Adrenal gland (tissue), 5 donors: ENCODE data around the gene TTLL11.

Experiments
- CTCF ChIP-seq, 6 experiments: fragments of 450-650 bp in 4 of 6; fragments of 200-600 bp in 2 of 6; sonication (generic) in 1 of 6; IDR thresholded peaks; 1 replicate in 5 of 6; 2 replicates in 1 of 6; pipeline versions ENCODE4 v1.5.1 to v1.8.0; 2016 to 2021; ENCODE audit warnings: antibody characterized with exemption in 6 of 6, mild to moderate bottlenecking in 2 of 6, moderate library complexity in 1 of 6
- POLR2A ChIP-seq, 2 donors: fragments of 450-650 bp; IDR thresholded peaks; one replicate each; pipeline ENCODE4 v1.6.1; 2017; ENCODE audit warnings: antibody characterized with exemption in 2 of 2, mild to moderate bottlenecking in 2 of 2, moderate library complexity in 1 of 2
- donor health status: DM: no; HTN: no; CAD: no.

GRCh38 chr9:122042056-122042455, 51.1 kb downstream of the TTLL11 start:
- TF ChIP-seq CTCF (IDR thresholded peaks at IDR 0.05) (no peak), POLR2A (IDR thresholded peaks at IDR 0.05) (no peak)
